Measurements from ENCODE around the gene NMUR1.

GRCh38 chr2:231554748-231555545 lies 24.7 kb upstream of the NMUR1 start:
- TF ChIP-seq ZNF394 (tag by site-specific recombination; IDR thresholded peaks at IDR 0.05; ENCODE audit: borderline replicate concordance) (no peak), CTCF (tag by site-specific recombination; IDR thresholded peaks at IDR 0.05) (no peak), ZNF513 (tag by site-specific recombination; IDR thresholded peaks at IDR 0.05) (no peak), ZBTB49 (tag by site-specific recombination; IDR thresholded peaks at IDR 0.05; ENCODE audit: low read depth) (no peak), ZNF707 (tag by site-specific recombination; IDR thresholded peaks at IDR 0.05) (no peak), ZNF768 (tag by site-specific recombination; IDR thresholded peaks at IDR 0.05) (no peak), ZNF398 (tag by site-specific recombination; IDR thresholded peaks at IDR 0.05) (no peak), ZNF747 (tag by site-specific recombination; IDR thresholded peaks at IDR 0.05) (no peak), ZNF202 (tag by site-specific recombination; IDR thresholded peaks at IDR 0.05; ENCODE audit: borderline replicate concordance) (no peak), ZNF292 (tag by site-specific recombination; IDR thresholded peaks at IDR 0.05; ENCODE audit: borderline replicate concordance, low read depth) (no peak), ZNF621 (tag by site-specific recombination; IDR thresholded peaks at IDR 0.05) (no peak)
